ENCODE measurements around the gene ATP5F1C. TPM values are rescaled to one million over a fixed set of nuclear protein-coding genes. Genes with fewer than 3 reads are reported as not detected.

ATP5F1C gene
- total RNA-seq, 1 experiment from 2014 or later = 288 TPM

- Mint-ChIP-seq H3K4me1 (no peaks in the 10 kb centered on the region), H3K27ac (no peak overlapping the region), H3K4me3 (no peak overlapping the region), H3K9me3 (0 out of 2 replicates have a peak, but pooled peaks cover 3% of the 10 kb centered on the region), H3K27me3 (ENCODE audit: low read depth) (no peaks in the 10 kb centered on the region), H3K36me3 (peaks cover 67% of the 10 kb centered on the region)
- TF ChIP-seq SMAD3 (CRISPR knock-in tag; IDR thresholded peaks at IDR 0.05; ENCODE audit: borderline replicate concordance) = no peak
- no peak for TF ChIP-seq ZNF138 (CRISPR knock-in tag; conservative IDR thresholded peaks at IDR 0.05)
- TF ChIP-seq ZNF219 (CRISPR knock-in tag; IDR thresholded peaks at IDR 0.05; ENCODE audit: borderline replicate concordance) = no peak
- CTCF ChIA-PET = interaction anchor here (0.5 to 2.1 kb wide), 10 partner anchors 10 to 341 kb away, joined by 3 to 19 read pairs (median 5); partner anchors contain the start of gene TAF3
- ATAC-seq (peak; percentile 55; the same call in 1 of the 2 replicates), DNase-seq (ENCODE audit: low spot score) (peak; percentile 33)
- POLR2A ChIA-PET = no interaction called here
Observed at GRCh38 chr10:7756360-7756992, 31.5 kb upstream of the ATP5F1C start.

DNA sequence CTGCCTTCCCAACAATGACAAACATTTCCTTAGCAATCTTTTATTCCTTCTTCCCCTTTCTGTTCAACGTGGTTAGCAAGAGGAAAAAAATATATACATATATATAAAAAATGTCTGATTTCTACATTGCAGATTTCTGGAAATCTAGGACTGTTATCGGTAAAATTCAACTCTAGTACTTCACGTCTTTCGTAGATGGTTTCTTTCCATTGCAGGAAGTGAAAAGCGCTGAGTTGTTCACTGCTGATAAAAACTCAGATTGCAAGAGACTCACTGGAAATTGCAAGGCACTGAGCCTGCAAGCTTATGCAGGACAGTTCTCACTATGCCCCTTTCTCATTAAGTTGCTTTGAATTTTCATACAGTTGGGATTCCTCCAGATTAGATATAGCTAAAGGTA is 24.0 kb upstream of the ATP5F1C start:
- H3K4me3 Mint-ChIP-seq = no peak overlapping the region
- H3K27ac Mint-ChIP-seq = no peak overlapping the region
- no peak for TF ChIP-seq PREB (CRISPR knock-in tag; IDR thresholded peaks at IDR 0.05; ENCODE audit: borderline replicate concordance)
- no peak for TF ChIP-seq SMAD4 (CRISPR knock-in tag; IDR thresholded peaks at IDR 0.05)
- TF ChIP-seq, protein P1, sequence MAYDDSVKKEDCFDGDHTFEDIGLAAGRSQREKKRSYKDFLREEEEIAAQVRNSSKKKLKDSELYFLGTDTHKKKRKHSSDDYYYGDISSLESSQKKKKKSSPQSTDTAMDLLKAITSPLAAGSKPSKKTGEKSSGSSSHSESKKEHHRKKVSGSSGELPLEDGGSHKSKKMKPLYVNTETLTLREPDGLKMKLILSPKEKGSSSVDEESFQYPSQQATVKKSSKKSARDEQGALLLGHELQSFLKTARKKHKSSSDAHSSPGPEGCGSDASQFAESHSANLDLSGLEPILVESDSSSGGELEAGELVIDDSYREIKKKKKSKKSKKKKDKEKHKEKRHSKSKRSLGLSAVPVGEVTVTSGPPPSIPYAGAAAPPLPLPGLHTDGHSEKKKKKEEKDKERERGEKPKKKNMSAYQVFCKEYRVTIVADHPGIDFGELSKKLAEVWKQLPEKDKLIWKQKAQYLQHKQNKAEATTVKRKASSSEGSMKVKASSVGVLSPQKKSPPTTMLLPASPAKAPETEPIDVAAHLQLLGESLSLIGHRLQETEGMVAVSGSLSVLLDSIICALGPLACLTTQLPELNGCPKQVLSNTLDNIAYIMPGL (CRISPR knock-in tag; IDR thresholded peaks at IDR 0.05) = no peak
- TF ChIP-seq USF1 (CRISPR knock-in tag; IDR thresholded peaks at IDR 0.05) = no peak
- no peak for TF ChIP-seq NFE2L1 (CRISPR knock-in tag; IDR thresholded peaks at IDR 0.05)
- TF ChIP-seq, protein P2, sequence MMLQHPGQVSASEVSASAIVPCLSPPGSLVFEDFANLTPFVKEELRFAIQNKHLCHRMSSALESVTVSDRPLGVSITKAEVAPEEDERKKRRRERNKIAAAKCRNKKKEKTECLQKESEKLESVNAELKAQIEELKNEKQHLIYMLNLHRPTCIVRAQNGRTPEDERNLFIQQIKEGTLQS (CRISPR knock-in tag; conservative IDR thresholded peaks at IDR 0.05) = no peak
- no peak for TF ChIP-seq CDX4 (CRISPR knock-in tag; IDR thresholded peaks at IDR 0.05; ENCODE audit: borderline replicate concordance)
- TF ChIP-seq ETV6 (CRISPR knock-in tag; IDR thresholded peaks at IDR 0.05) = no peak
- TF ChIP-seq ATF1 (CRISPR knock-in tag; IDR thresholded peaks at IDR 0.05) = no peak
- TF ChIP-seq HMGA2 (CRISPR knock-in tag; IDR thresholded peaks at IDR 0.05) = no peak
- TF ChIP-seq, protein P3, sequence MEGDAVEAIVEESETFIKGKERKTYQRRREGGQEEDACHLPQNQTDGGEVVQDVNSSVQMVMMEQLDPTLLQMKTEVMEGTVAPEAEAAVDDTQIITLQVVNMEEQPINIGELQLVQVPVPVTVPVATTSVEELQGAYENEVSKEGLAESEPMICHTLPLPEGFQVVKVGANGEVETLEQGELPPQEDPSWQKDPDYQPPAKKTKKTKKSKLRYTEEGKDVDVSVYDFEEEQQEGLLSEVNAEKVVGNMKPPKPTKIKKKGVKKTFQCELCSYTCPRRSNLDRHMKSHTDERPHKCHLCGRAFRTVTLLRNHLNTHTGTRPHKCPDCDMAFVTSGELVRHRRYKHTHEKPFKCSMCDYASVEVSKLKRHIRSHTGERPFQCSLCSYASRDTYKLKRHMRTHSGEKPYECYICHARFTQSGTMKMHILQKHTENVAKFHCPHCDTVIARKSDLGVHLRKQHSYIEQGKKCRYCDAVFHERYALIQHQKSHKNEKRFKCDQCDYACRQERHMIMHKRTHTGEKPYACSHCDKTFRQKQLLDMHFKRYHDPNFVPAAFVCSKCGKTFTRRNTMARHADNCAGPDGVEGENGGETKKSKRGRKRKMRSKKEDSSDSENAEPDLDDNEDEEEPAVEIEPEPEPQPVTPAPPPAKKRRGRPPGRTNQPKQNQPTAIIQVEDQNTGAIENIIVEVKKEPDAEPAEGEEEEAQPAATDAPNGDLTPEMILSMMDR (IDR thresholded peaks at IDR 0.05) = no peak
- no peak for TF ChIP-seq JAZF1 (CRISPR knock-in tag; IDR thresholded peaks at IDR 0.05)
- TF ChIP-seq EMX1 (CRISPR knock-in tag; IDR thresholded peaks at IDR 0.05) = no peak
- TF ChIP-seq, protein P4, sequence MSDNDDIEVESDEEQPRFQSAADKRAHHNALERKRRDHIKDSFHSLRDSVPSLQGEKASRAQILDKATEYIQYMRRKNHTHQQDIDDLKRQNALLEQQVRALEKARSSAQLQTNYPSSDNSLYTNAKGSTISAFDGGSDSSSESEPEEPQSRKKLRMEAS (CRISPR knock-in tag; IDR thresholded peaks at IDR 0.05) = no peak
- no peaks in the 10 kb centered on the region for H3K27me3 Mint-ChIP-seq (ENCODE audit: low read depth)
- H3K36me3 Mint-ChIP-seq = peaks cover 60% of the 10 kb centered on the region
- no peak for DNase-seq (ENCODE audit: low spot score)
- CTCF ChIA-PET = interaction anchor here (1.1 kb wide), 1 partner anchor 77 kb away, joined by 3 read pairs; no protein-coding TSS in a partner anchor
- POLR2A ChIA-PET = no interaction called here
- no peaks in the 10 kb centered on the region for H3K9me3 Mint-ChIP-seq
- no peak for ATAC-seq
- no peaks in the 10 kb centered on the region for H3K4me1 Mint-ChIP-seq

All from WTC11 (cell line).